Activated CD8-positive, alpha-beta memory T cell treated with anti-CD3 and anti-CD28 coated beads, Interleukin-2, amount 50 U/mL, for 4 hours (primary cell): ENCODE results near the gene PIGM.

Source experiments
- DNase-seq: peaks from one replicate; pipeline ENCODE4 v3.0.0-alpha.2; 2020

The PIGM gene

GRCh38 chr1:159983681-159984080 is 48.1 kb downstream of the PIGM start:
- DNase-seq = no peak

- no peak for DNase-seq
Measured at GRCh38 chr1:159982280-159982679, 49.5 kb downstream of the PIGM start.

- no peak for DNase-seq
Measured at GRCh38 chr1:159981351-159982055, 50.3 kb downstream of the PIGM start.

GRCh38 chr1:159980786-159981185 is 51.0 kb downstream of the PIGM start:
- no peak for DNase-seq

GRCh38 chr1:159980076-159980475 is 51.7 kb downstream of the PIGM start:
- no peak for DNase-seq

- DNase-seq = no peak
Measured at GRCh38 chr1:159979257-159979656, 52.5 kb downstream of the PIGM start.

- no peak for DNase-seq
Measured at GRCh38 chr1:159978107-159978398, 53.7 kb downstream of the PIGM start.

GRCh38 chr1:159977364-159978106 is 54.3 kb downstream of the PIGM start:
- DNase-seq = no peak
